Smooth muscle cell (in vitro differentiated cells): Measurements from ENCODE around the gene C5. TPM values are rescaled to one million over a fixed set of nuclear protein-coding genes. Genes with fewer than 3 reads are reported as not detected.

Experiments used
- DNase-seq: peaks from one replicate; lab custom pipeline; 2025; ENCODE audit not compliant: unreplicated experiment; lab: John Stamatoyannopoulos, UW
- H2AFZ ChIP-seq: fragments of 200-600 bp; sonication (generic); 2 replicates; pipeline ENCODE4 v1.6.0; 2016; ENCODE audit warnings: antibody characterized with exemption, low read depth, mild to moderate bottlenecking
- H3F3A ChIP-seq: fragments of 200-600 bp; sonication (generic); 2 replicates; pipeline ENCODE4 v1.6.0; 2017; ENCODE audit warnings: antibody characterized with exemption, low read depth
- H3K27ac ChIP-seq: fragments of 200-600 bp; sonication (generic); 2 replicates; pipeline ENCODE4 v1.5.1; 2016; ENCODE audit warnings: low read depth, mild to moderate bottlenecking
- H3K27me3 ChIP-seq: fragments of 200-600 bp; sonication (generic); 2 replicates; pipeline ENCODE4 v1.6.1; 2016; ENCODE audit warnings: low read depth, mild to moderate bottlenecking
- H3K36me3 ChIP-seq: fragments of 200-600 bp; sonication (generic); 2 replicates; pipeline ENCODE4 v1.5.1; 2016; ENCODE audit warnings: low read depth
- H3K4me1 ChIP-seq: fragments of 200-600 bp; sonication (generic); 2 replicates; pipeline ENCODE4 v1.5.1; 2016; ENCODE audit warnings: low read depth
- H3K4me2 ChIP-seq: fragments of 200-600 bp; sonication (generic); 2 replicates; pipeline ENCODE4 v1.6.0; 2016; ENCODE audit warnings: mild to moderate bottlenecking
- H3K4me3 ChIP-seq: fragments of 200-600 bp; sonication (generic); 2 replicates; pipeline ENCODE4 v1.5.1; 2016; ENCODE audit warnings: mild to moderate bottlenecking
- H3K79me2 ChIP-seq: fragments of 200-600 bp; sonication (generic); 2 replicates; pipeline ENCODE4 v1.6.0; 2016; ENCODE audit warnings: low read depth, mild to moderate bottlenecking
- H3K9ac ChIP-seq: fragments of 200-600 bp; sonication (generic); 2 replicates; pipeline ENCODE4 v1.6.0; 2016; ENCODE audit warnings: low read depth
- H3K9me3 ChIP-seq: fragments of 200-600 bp; sonication (generic); replicated peaks from 2 replicates; pipeline ENCODE4 v1.5.1; 2016; ENCODE audit warnings: low read depth
- H4K20me1 ChIP-seq: fragments of 200-600 bp; sonication (generic); 2 replicates; pipeline ENCODE4 v1.6.0; 2016; ENCODE audit warnings: low read depth
- CTCF ChIP-seq: fragments of 200-600 bp; sonication (generic); IDR thresholded peaks from 2 replicates; pipeline ENCODE4 v1.5.1; 2017; ENCODE audit warnings: borderline replicate concordance, mild to moderate bottlenecking, antibody characterized with exemption; ENCODE audit not compliant: insufficient read depth, poor library complexity, severe bottlenecking
- WGBS: methylation state at CpG from one replicate; pipeline ENCODE4 v1.1.7; 2016; ENCODE audit warnings: low lambda C conversion rate; 5-methylcytosine and 5-hydroxymethylcytosine counted together
- polyA plus RNA-seq: library from polyadenylated mRNA; unstranded; fragments of >200 nt; fragmentation: Nextera tagmentation; extraction: Ambion mirVana; gene quantifications from 2 replicates; pipeline ENCODE4 v1.2.1, GENCODE V29; 2016
- total RNA-seq: library from RNA; depleted of rRNA; stranded (reverse); fragments of >200 nt; gene quantifications from 2 replicates; pipeline ENCODE4 v1.2.3, GENCODE V29; 2014

The C5 gene
- total and polyA plus RNA-seq, 2 experiments from 2014 or later: 0.57 to 0.76 TPM

GRCh38 chr9:120904061-120904977 lies 145.8 kb downstream of the C5 start:
- Histone ChIP-seq H3K36me3 (no peaks in the 10 kb centered on the region), H3K27me3 (no peaks in the 10 kb centered on the region), H3K9me3 (no peaks in the 10 kb centered on the region), H3K4me2 (no peak overlapping the region), H3F3A (no peaks in the 10 kb centered on the region), H3K4me3 (no peak overlapping the region), H3K4me1 (no peaks in the 10 kb centered on the region), H3K9ac (no peak overlapping the region), H2AFZ (no peak overlapping the region), H3K79me2 (no peaks in the 10 kb centered on the region), H3K27ac (no peak overlapping the region), H4K20me1 (no peaks in the 10 kb centered on the region)
- no peak for TF ChIP-seq CTCF
- WGBS: 88% methylated on average over 16 of the region's 16 CpGs
- DNase-seq: no peak

DNA sequence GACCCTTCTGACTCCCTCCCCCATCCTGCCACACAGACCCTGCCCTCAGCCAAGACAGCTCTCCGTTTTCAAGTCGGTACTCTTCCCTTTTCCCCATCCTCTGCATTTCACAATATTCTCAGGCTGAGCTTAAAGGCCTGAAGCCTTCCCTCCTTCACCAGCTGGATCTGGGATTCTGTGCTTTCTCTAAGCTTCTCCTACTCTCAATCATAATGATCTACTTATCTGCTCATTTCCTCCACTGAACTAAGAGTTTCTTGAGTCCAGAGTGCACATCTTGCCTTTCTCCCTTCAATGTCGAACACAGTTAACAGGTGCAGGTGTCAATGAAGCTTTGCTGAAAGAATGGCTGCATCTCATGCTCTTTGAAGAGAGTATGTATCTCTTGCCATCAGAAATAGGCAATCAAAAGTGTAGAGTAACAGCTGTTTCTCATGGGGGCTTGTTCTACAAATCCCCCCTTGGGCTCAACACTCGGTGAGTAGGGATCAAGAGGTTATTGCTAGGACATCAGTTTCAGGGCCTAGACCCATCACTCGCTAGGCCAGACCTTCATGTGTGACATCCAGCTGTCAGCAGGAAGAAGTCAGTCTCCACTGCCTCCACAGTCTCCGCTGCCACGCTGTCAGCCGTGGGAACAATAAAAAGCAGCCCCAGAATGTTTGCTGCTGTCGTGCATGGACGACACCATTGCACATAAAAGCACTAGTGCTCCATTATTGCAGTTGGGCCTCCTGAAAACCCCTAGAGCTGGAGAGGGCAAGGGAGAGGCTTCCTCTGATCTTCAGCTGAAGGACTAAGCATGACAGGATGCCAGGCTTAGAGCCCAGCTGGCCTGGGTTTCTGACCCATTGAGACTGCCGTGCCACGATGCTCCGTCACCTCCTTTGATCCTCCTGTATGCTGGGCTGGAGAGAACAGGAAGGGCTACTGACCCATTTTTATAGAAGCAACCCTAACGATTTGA lies 147.2 kb downstream of the C5 start:
- no peaks in the 10 kb centered on the region for H4K20me1 ChIP-seq
- no peak overlapping the region for H2AFZ ChIP-seq
- no peak overlapping the region for H3K9ac ChIP-seq
- H3K4me2 ChIP-seq: no peak overlapping the region
- 89% methylated on average over 14 of the region's 14 CpGs for whole genome bisulfite sequencing
- no peak for DNase-seq
- H3K4me3 ChIP-seq: no peak overlapping the region
- no peak for TF ChIP-seq CTCF
- no peaks in the 10 kb centered on the region for H3K79me2 ChIP-seq
- H3K27ac ChIP-seq: no peak overlapping the region
- H3K4me1 ChIP-seq: no peaks in the 10 kb centered on the region
- no peaks in the 10 kb centered on the region for H3K9me3 ChIP-seq
- no peaks in the 10 kb centered on the region for H3K27me3 ChIP-seq
- H3F3A ChIP-seq: no peaks in the 10 kb centered on the region
- H3K36me3 ChIP-seq: no peaks in the 10 kb centered on the region

Other genes with a start within 250 kb of the C5 start
- 17.7 and 18.6 TPM in 2 replicates for gene PSMD5, start 207.4 kb downstream of the C5 start, total RNA-seq
- 12.9 and 14.4 TPM in 2 replicates for gene PSMD5, start 207.4 kb downstream of the C5 start, polyA plus RNA-seq
- gene PHF19, start 173.1 kb downstream of the C5 start, total RNA-seq: 18.2 and 19.3 TPM in 2 replicates
- 14.1 and 16.0 TPM in 2 replicates for gene PHF19, start 173.1 kb downstream of the C5 start, polyA plus RNA-seq
- gene TRAF1, start 123.5 kb downstream of the C5 start, total RNA-seq: 5.4 and 5.9 TPM in 2 replicates
- gene TRAF1, start 123.5 kb downstream of the C5 start, polyA plus RNA-seq: 2.9 and 4.6 TPM in 2 replicates
- 9.1 and 9.5 TPM in 2 replicates for gene CNTRL, start 24.7 kb upstream of the C5 start, total RNA-seq
- gene CNTRL, start 24.7 kb upstream of the C5 start, polyA plus RNA-seq: 2.8 and 3.6 TPM in 2 replicates
- gene RAB14, start 151.6 kb upstream of the C5 start, total RNA-seq: 49.8 and 51.4 TPM in 2 replicates
- gene RAB14, start 151.6 kb upstream of the C5 start, polyA plus RNA-seq: 49.3 and 54.4 TPM in 2 replicates
- gene GSN, start 217.9 kb upstream of the C5 start, total RNA-seq: 337 and 430 TPM in 2 replicates
- 529 and 685 TPM in 2 replicates for gene GSN, start 217.9 kb upstream of the C5 start, polyA plus RNA-seq